Panc1 (cell line): ENCODE measurements around the gene SCART1. TPM values are rescaled to one million over a fixed set of nuclear protein-coding genes. Genes with fewer than 3 reads are reported as not detected.

ENCODE experiments used
- ATAC-seq: fragments of 200-7000 bp; cut with Tn5 transposase; 2 replicates; pipeline ENCODE4 v1.9.1; 2020; ENCODE audit warnings: mild to moderate bottlenecking, moderate library complexity
- BruUV-seq: library from RNA; stranded (reverse); fragments of 400-500 nt; replicated peaks from 2 replicates; lab custom pipeline; 2021; lab: Mats Ljungman, UMichigan
- CTCF ChIA-PET: fragments of 300-600 bp; sonication (Branson Sonifier 250); formaldehyde crosslinking; loops from one replicate; lab custom pipeline; 2022; ENCODE audit warnings: antibody characterized with exemption; lab: Charles Lee
- POLR2A ChIA-PET: fragments of 300-600 bp; sonication (Branson Sonifier 250); formaldehyde crosslinking; loops from one replicate; lab custom pipeline; 2022; ENCODE audit warnings: antibody characterized with exemption; lab: Charles Lee
- DNase-seq: peaks from one replicate; pipeline ENCODE4 v3.0.0-alpha.2; 2010; ENCODE audit warnings: low read depth, low spot score
- H3K27ac ChIP-seq: 2 replicates; pipeline ENCODE4 v1.5.1; 2011; ENCODE audit warnings: mild to moderate bottlenecking, low read length, inconsistent platforms
- H3K27me3 ChIP-seq: fragments of 200-500 bp; sonication (Bioruptor generic); 2 replicates; pipeline ENCODE4 v1.6.0; 2014; ENCODE audit warnings: low read length, inconsistent platforms; ENCODE audit not compliant: control insufficient read depth, insufficient read depth
- H3K36me3 ChIP-seq: fragments of 200-500 bp; sonication (Bioruptor generic); 2 replicates; pipeline ENCODE4 v1.5.1; 2014; ENCODE audit warnings: inconsistent platforms, mild to moderate bottlenecking, low read length, moderate library complexity; ENCODE audit not compliant: control insufficient read depth, insufficient read depth
- H3K4me1 ChIP-seq: 2 replicates; pipeline ENCODE4 v1.5.1; 2011; ENCODE audit warnings: inconsistent platforms, mild to moderate bottlenecking, low read length, moderate library complexity; ENCODE audit not compliant: control insufficient read depth, insufficient read depth
- H3K4me3 ChIP-seq, 2 experiments: 2 replicates each; pipeline ENCODE4 v1.5.1; 2011 to 2012; ENCODE audit warnings: low read depth in 2 of 2, low read length in 2 of 2, mild to moderate bottlenecking in 2 of 2, inconsistent platforms in 1 of 2, moderate library complexity in 1 of 2
- H3K9me3 ChIP-seq: fragments of 200-500 bp; sonication (Bioruptor generic); 2 replicates; pipeline ENCODE4 v1.5.1; 2014; ENCODE audit warnings: low read depth, mild to moderate bottlenecking, inconsistent platforms, low read length, moderate library complexity; ENCODE audit not compliant: control insufficient read depth, insufficient read depth
- CTCF ChIP-seq: fragments of 450-650 bp; IDR thresholded peaks from 2 replicates; pipeline ENCODE4 v1.5.1; 2017; ENCODE audit warnings: mild to moderate bottlenecking
- POLR2AphosphoS5 ChIP-seq: IDR thresholded peaks from 2 replicates; pipeline ENCODE4 v1.6.1; 2012; ENCODE audit warnings: mild to moderate bottlenecking, low read depth, low read length, moderate library complexity
- REST ChIP-seq, 2 experiments: IDR thresholded peaks; 2 replicates each; pipeline ENCODE4 v1.6.1; 2011 to 2012; ENCODE audit warnings: low read depth in 2 of 2, control low read depth in 1 of 2, low read length in 1 of 2, mild to moderate bottlenecking in 1 of 2, moderate library complexity in 1 of 2; ENCODE audit not compliant: insufficient read depth in 1 of 2
- SIN3A ChIP-seq: IDR thresholded peaks from 2 replicates; pipeline ENCODE4 v1.6.1; 2012; ENCODE audit warnings: low read depth, mild to moderate bottlenecking, low read length, moderate library complexity, borderline replicate concordance; ENCODE audit not compliant: insufficient read depth
- TCF7L2 ChIP-seq: IDR thresholded peaks from 2 replicates; pipeline ENCODE4 v1.6.1; 2011; ENCODE audit warnings: mild to moderate bottlenecking, low read depth, low read length, inconsistent platforms
- in situ Hi-C: cut with HindIII; loops from 2 replicates; pipeline ENCODE4 v1.10.0; 2016; ENCODE audit warnings: low sequenced_read_pairs, low pct_unique_long_range_greater_than_20kb
- intact Hi-C: fragments of 100-400 bp; cut with micrococcal nuclease; formaldehyde crosslinking; loops from one replicate; pipeline ENCODE4 v1.10.0; 2022; ENCODE audit not compliant: unreplicated experiment
- total RNA-seq: library from RNA; stranded (reverse); gene quantifications from one replicate; pipeline ENCODE4 v1.2.1, GENCODE V29; 2021; ENCODE audit not compliant: unreplicated experiment

SCART1 gene
- total RNA-seq, 1 experiment from 2014 or later: 0.57 TPM

GRCh38 chr10:133484818-133485217 is 31.1 kb downstream of the SCART1 start:
- intact Hi-C loops (no loop called here), in situ Hi-C loops (no loop called here)
- no peak for TF ChIP-seq CTCF
- no peak for TF ChIP-seq POLR2AphosphoS5
- no peak for TF ChIP-seq REST (IDR thresholded peaks at IDR 0.05; ENCODE audit: insufficient read depth in 1 of 2, low read depth in 2 of 2, low read length in 1 of 2)
- TF ChIP-seq SIN3A: no peak
- no peak for TF ChIP-seq TCF7L2
- H3K9me3 ChIP-seq: peaks cover 8% of the 10 kb centered on the region; the same call in 1 of the 2 replicates
- DNase-seq: no peak
- CTCF ChIA-PET: no interaction called here
- H3K27ac ChIP-seq: no peak overlapping the region
- ATAC-seq: no peak
- no peaks in the 10 kb centered on the region for H3K4me1 ChIP-seq
- BruUV-seq: no TSS peak
- H3K4me3 ChIP-seq: no peak overlapping the region
- no peaks in the 10 kb centered on the region for H3K36me3 ChIP-seq
- peaks cover 22% of the 10 kb centered on the region for H3K27me3 ChIP-seq
- POLR2A ChIA-PET: interaction anchor here (0.6 kb wide), 1 partner anchor 41 kb away, joined by 6 read pairs; no protein-coding TSS in a partner anchor

GRCh38 chr10:133487085-133487484 is 33.3 kb downstream of the SCART1 start:
- ChIA-PET POLR2A (no interaction called here), CTCF (no interaction called here)
- Histone ChIP-seq H3K4me3 (no peak overlapping the region), H3K27ac (no peak overlapping the region), H3K27me3 (peaks cover 11% of the 10 kb centered on the region), H3K9me3 (peaks cover 8% of the 10 kb centered on the region; the same call in 1 of the 2 replicates), H3K4me1 (no peaks in the 10 kb centered on the region), H3K36me3 (no peaks in the 10 kb centered on the region)
- in situ Hi-C loops: no loop called here
- TF ChIP-seq REST (IDR thresholded peaks at IDR 0.05; ENCODE audit: insufficient read depth in 1 of 2, low read depth in 2 of 2, low read length in 1 of 2): no peak
- intact Hi-C loops: no loop called here
- ATAC-seq (no peak), DNase-seq (no peak)
- no TSS peak for BruUV-seq
